Measurements from ENCODE around the gene MISFA. TPM values are rescaled to one million over a fixed set of nuclear protein-coding genes. Genes with fewer than 3 reads are reported as not detected.

Gene MISFA
- 1.9 to 2.7 TPM (median 2.3 TPM) in 5 replicates for total RNA-seq (2022; extraction: Qiagen RNA extraction; ENCODE audit: low read depth)

DNA sequence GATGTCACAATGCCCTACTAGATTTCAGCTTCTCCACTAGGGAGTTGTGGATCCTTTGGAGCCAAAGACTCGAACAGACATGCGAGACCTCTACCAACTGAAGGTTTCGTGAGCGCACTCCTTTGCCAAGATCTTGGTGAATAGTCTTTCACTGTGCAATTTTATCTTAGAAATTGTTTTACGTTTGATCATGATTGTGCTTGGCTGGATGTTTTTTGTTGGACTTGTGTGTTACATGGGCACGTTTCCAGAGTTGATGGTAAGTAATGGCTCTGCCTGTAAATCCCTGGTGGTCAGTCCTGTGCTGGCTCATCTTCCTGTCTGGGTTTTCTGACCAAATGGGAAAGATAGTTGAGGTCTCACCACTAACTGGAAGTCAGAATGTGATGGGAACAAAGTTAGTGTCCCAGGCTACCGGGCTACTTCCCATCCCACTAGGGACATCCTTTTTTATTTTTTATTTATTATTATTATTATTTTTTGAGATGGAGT is at the start of gene MISFA:
MISFA (plus strand) TSS at position 51 of the 492 bp plus-strand sequence; CDS start at position 191, 140 bp downstream.

DNA sequence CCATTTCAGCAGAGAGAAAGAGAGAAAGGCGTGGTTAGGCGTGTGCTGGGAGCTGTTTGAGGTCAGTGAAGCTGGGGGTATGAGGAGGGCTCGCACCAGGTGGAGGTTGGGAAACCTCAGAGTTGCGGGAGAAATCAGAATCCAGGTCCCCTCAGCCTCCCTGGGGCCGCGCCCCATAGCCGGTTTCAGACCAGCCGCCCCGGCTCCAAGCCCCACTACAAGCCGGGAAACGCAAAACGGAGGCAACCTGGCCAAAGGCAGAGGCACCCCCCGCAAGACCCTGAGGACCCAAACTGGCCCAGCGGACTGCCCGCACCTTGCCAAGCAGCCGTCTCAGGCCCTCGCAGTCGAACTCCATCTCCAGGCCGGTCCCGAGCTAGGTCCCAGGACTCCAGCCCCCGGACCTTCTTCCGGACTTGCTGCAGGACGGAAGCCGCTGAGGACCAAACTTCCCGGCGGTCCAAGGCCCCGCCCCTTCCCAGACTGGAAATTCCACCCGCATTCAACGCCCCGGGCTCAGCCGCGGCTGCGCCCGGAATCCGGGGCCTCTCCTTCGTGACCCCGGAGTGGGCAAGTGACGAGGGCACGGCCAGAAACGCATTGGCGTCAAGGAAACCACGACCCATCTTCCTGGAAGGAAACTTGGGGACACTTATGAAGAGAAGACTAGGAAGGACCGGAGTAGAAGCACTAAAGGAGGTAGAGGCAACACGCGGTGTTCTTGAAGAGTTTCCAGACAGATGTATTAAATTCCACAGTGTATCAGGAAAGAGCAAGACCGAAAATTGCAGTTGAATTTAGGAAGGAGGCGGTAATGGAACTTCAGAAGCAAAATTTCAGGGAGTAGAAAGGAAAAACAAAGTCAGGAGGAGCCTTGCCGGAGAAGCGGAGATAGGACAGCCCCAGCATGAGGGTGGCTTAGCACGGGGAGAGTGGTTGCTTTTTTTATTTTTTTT is 11.0 kb upstream of the MISFA start, which contains the start of gene UEVLD:
UEVLD (minus strand) TSS at position 438 of the 956 bp plus-strand sequence; CDS start at position 358, 80 bp downstream.

DNA sequence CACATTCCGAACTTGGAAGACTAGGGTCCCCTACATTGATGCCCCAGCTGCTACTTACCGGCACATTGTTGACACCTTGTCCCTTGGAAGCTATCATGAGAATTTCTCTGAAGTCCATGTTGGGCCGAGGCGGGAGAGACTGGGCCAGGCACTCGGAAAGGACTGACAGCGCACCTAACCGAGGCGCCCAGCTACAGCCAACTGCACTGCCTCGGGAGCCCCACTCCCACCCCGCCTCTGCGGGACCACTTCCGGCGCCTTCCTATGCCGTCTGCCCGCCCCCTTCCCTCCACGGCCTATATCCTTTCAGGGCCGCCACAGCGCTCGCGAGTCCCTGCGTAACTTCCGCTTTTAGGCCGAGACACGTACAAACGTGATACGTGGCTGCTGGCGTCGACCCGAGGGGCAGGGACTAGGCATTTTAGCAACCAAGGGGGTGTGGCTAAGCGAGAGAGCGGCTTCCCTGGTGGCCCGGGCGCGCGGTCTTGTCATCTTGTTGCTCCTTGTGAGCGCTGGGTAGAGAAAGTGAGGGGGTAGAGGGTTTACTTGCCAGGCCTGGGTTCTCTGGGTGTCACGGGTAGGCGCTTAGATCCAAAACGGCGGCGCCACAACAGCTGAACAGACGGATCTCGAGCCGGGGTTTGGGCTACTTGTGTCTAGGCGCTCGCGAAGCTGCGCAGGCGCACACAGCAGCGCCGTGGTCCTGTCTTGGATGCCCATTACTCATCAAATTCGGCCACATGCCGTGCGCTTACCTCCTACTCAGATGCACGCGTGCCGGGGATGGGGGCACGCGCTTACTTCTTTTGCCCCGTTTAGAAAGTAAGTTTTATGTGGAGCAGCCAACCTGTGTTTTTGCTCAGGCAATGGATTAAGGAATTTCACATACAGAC is 34.8 kb downstream of the MISFA start, which contains the start of gene SPTY2D1:
SPTY2D1 (minus strand) TSS at position 203 of the 893 bp plus-strand sequence; CDS start at position 118, 85 bp downstream.

Other genes starting within 250 kb of the MISFA start
- gene LDHA, start 205.2 kb upstream of the MISFA start, total RNA-seq (2022; extraction: Qiagen RNA extraction; ENCODE audit: low read depth), result 2,181 to 3,051 TPM (median 2,653 TPM) in 5 replicates
- gene LDHC, start 187.5 kb upstream of the MISFA start, total RNA-seq (2022; extraction: Qiagen RNA extraction; ENCODE audit: low read depth), result 0.26 TPM in 2 of 5 replicates, not detected in the others
- not detected in 5 replicates for gene LDHAL6A, start 143.9 kb upstream of the MISFA start, total RNA-seq (2022; extraction: Qiagen RNA extraction; ENCODE audit: low read depth)
- 95.6 to 115 TPM (median 107 TPM) in 5 replicates for gene TSG101, start 72.8 kb upstream of the MISFA start, total RNA-seq (2022; extraction: Qiagen RNA extraction; ENCODE audit: low read depth)
- gene UEVLD, start 11.1 kb upstream of the MISFA start, total RNA-seq (2022; extraction: Qiagen RNA extraction; ENCODE audit: low read depth), result 18.5 to 25.6 TPM (median 23.5 TPM) in 5 replicates
- 17.9 to 24.4 TPM (median 22.8 TPM) in 5 replicates for gene SPTY2D1, start 34.6 kb downstream of the MISFA start, total RNA-seq (2022; extraction: Qiagen RNA extraction; ENCODE audit: low read depth)
- gene TMEM86A, start 99.0 kb downstream of the MISFA start, total RNA-seq (2022; extraction: Qiagen RNA extraction; ENCODE audit: low read depth), result 0.40 to 0.47 TPM (median 0.40 TPM) in 5 replicates
- not detected in 5 replicates for gene IGSF22, start 126.4 kb downstream of the MISFA start, total RNA-seq (2022; extraction: Qiagen RNA extraction; ENCODE audit: low read depth)
- gene PTPN5, start 192.0 kb downstream of the MISFA start, total RNA-seq (2022; extraction: Qiagen RNA extraction; ENCODE audit: low read depth), result not detected in 5 replicates